Measurements from ENCODE around the gene MGAT1.
"Not testable (repeated sequence)": the region's sequence is repeated elsewhere in the genome, so short reads cannot be mapped to it uniquely, and the experiment has no call there.

MGAT1 gene

GRCh38 chr5:180802325-180803180, at the start of gene MGAT1:
MGAT1 (minus strand) TSS chr5:180802806; CDS start chr5:180792971, 9,835 bp downstream.
- in situ Hi-C loops (cut with MboI; ENCODE audit: low sequenced_read_pairs) = no loop called here

GRCh38 chr5:180850434-180851078, 48.0 kb upstream of the MGAT1 start:
- in situ Hi-C loops (cut with MboI; ENCODE audit: low sequenced_read_pairs) = no loop called here

GRCh38 chr5:180849827-180850226, 47.2 kb upstream of the MGAT1 start:
- in situ Hi-C loops (cut with MboI; ENCODE audit: low sequenced_read_pairs) = no loop called here

- in situ Hi-C loops (cut with MboI; ENCODE audit: low sequenced_read_pairs) = no loop called here
Measured at GRCh38 chr5:180848878-180849277, 46.3 kb upstream of the MGAT1 start.

GRCh38 chr5:180848265-180848664, 45.7 kb upstream of the MGAT1 start:
- in situ Hi-C loops (cut with MboI; ENCODE audit: low sequenced_read_pairs) = no loop called here

GRCh38 chr5:180847026-180847425, 44.4 kb upstream of the MGAT1 start:
- in situ Hi-C loops (cut with MboI; ENCODE audit: low sequenced_read_pairs) = no loop called here

- in situ Hi-C loops (cut with MboI; ENCODE audit: low sequenced_read_pairs) = no loop called here
Measured at GRCh38 chr5:180844858-180845257, 42.3 kb upstream of the MGAT1 start.

- in situ Hi-C loops (cut with MboI; ENCODE audit: low sequenced_read_pairs) = no loop called here
Measured at GRCh38 chr5:180844432-180844831, 41.8 kb upstream of the MGAT1 start.

- in situ Hi-C loops (cut with MboI; ENCODE audit: low sequenced_read_pairs) = no loop called here
Measured at GRCh38 chr5:180839935-180840334, 37.3 kb upstream of the MGAT1 start.

GRCh38 chr5:180839227-180839626, 36.6 kb upstream of the MGAT1 start:
- in situ Hi-C loops (cut with MboI; ENCODE audit: low sequenced_read_pairs) = no loop called here

GRCh38 chr5:180837478-180837877, 34.9 kb upstream of the MGAT1 start:
- in situ Hi-C loops (cut with MboI; ENCODE audit: low sequenced_read_pairs) = no loop called here

- in situ Hi-C loops (cut with MboI; ENCODE audit: low sequenced_read_pairs) = no loop called here
Measured at GRCh38 chr5:180832638-180833068, 30.0 kb upstream of the MGAT1 start.

- in situ Hi-C loops (cut with MboI; ENCODE audit: low sequenced_read_pairs) = no loop called here
Measured at GRCh38 chr5:180831139-180832093, 28.8 kb upstream of the MGAT1 start.

- in situ Hi-C loops (cut with MboI; ENCODE audit: low sequenced_read_pairs) = no loop called here
Measured at GRCh38 chr5:180830253-180831138, 27.9 kb upstream of the MGAT1 start.

- in situ Hi-C loops (cut with MboI; ENCODE audit: low sequenced_read_pairs) = no loop called here
Measured at GRCh38 chr5:180829726-180830125, 27.1 kb upstream of the MGAT1 start.

GRCh38 chr5:180828756-180829531, 26.3 kb upstream of the MGAT1 start:
- in situ Hi-C loops (cut with MboI; ENCODE audit: low sequenced_read_pairs) = not testable (repeated sequence)

- in situ Hi-C loops (cut with MboI; ENCODE audit: low sequenced_read_pairs) = not testable (repeated sequence)
Measured at GRCh38 chr5:180827374-180827773, 24.8 kb upstream of the MGAT1 start.

GRCh38 chr5:180825768-180826525, 23.3 kb upstream of the MGAT1 start:
- in situ Hi-C loops (cut with MboI; ENCODE audit: low sequenced_read_pairs) = no loop called here
